ENCODE measurements around the gene CEBPZOS.

The CEBPZOS gene

DNA sequence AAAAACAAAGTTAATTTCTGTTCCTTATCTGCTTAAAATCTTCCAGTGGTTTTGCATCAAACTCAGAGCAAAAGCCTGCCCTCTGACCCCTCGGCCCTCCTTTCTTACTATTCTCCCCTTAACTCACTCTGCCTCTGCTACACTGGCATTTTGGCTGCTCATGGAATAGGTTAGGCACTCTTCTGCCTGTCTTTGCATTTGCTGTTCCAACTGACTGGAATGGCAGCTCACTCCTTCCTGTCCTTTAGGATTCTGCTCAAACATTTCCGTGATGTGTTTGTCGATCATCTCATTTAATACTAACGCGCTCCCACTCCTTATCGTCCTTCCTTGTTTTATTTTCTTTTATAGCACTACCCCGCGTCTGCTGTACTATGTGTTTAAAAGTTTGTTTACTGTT, 34.3 kb downstream of the CEBPZOS start:
- POLR2A ChIA-PET, result interaction anchor here (1.2 kb wide), 1 partner anchor 95 kb away, joined by 5 read pairs; no protein-coding TSS in a partner anchor
- CTCF ChIA-PET, result no interaction called here
- TF ChIP-seq CTBP1 (IDR thresholded peaks at IDR 0.05; ENCODE audit: borderline replicate concordance), result no peak
- no peak for TF ChIP-seq BHLHE40 (IDR thresholded peaks at IDR 0.05; ENCODE audit: borderline replicate concordance)
- no peak for TF ChIP-seq LEF1 (IDR thresholded peaks at IDR 0.05; ENCODE audit: borderline replicate concordance)
- no peak for TF ChIP-seq L3MBTL2 (conservative IDR thresholded peaks at IDR 0.05)
- TF ChIP-seq ZNF384 (IDR thresholded peaks at IDR 0.05), result no peak
- no peak for TF ChIP-seq HDGF (IDR thresholded peaks at IDR 0.05; ENCODE audit: borderline replicate concordance)
- no peak for TF ChIP-seq SP1 (IDR thresholded peaks at IDR 0.05)
- no peak for TF ChIP-seq ELF4 (IDR thresholded peaks at IDR 0.05)
- TF ChIP-seq FOXM1 (IDR thresholded peaks at IDR 0.05; ENCODE audit: borderline replicate concordance), result no peak
- TF ChIP-seq, protein P1, sequence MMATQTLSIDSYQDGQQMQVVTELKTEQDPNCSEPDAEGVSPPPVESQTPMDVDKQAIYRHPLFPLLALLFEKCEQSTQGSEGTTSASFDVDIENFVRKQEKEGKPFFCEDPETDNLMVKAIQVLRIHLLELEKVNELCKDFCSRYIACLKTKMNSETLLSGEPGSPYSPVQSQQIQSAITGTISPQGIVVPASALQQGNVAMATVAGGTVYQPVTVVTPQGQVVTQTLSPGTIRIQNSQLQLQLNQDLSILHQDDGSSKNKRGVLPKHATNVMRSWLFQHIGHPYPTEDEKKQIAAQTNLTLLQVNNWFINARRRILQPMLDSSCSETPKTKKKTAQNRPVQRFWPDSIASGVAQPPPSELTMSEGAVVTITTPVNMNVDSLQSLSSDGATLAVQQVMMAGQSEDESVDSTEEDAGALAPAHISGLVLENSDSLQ (IDR thresholded peaks at IDR 0.05), result no peak
- no peak for TF ChIP-seq NFRKB (IDR thresholded peaks at IDR 0.05)
- no peak for TF ChIP-seq FOXK2 (IDR thresholded peaks at IDR 0.05)
- TF ChIP-seq ARNT (IDR thresholded peaks at IDR 0.05), result no peak
- TF ChIP-seq FOXA1 (IDR thresholded peaks at IDR 0.05), result no peak
- peak; percentile 17 for DNase-seq (ENCODE audit: extremely low spot score)

DNA sequence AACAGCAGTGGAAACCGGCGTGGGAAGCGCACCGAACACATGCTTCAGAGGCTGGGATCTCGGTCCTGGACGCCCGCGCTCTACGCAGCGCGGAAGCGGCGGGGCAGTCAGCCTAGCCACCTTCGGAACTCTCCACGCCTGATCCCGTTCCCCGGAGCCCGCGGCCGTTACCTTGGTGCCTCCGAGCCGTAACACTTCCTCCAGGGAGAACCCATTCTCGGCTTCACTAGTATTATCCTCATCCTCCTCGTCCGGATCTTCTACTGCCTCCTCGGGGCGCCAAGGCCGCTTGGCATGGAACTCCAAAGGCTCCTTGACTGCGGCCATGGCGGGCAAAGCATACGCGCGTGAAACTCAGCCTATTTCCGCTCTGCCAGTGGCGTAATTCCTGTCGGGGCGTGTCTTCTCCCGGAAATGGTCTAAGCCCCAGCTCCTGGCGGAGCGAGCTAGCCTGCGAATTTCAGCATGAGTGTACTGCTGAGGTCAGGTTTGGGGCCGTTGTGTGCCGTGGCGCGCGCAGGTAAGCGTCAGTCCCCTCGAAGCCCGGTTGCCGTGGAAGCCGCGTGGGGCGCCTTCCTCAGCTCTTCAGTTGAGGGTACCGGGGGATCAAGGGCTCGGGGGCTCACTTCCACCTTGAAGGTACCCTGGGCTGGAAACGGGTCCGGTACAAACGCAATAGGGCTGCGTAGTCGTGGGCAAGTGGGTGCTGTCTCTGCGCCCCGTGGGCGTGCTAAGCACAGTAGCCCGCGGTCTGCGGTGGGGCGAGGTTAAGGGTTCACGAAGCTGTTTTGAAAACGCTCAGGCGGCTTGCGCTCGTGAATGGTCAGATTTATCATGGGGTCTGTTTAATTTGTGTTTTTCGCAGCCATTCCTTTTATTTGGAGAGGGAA, 35.2 kb downstream of the CEBPZOS start, which contains the start of the genes CEBPZ and NDUFAF7:
CEBPZ (minus strand) TSS at position 356 of the 890 bp plus-strand sequence; CDS start at position 327, 29 bp downstream.
NDUFAF7 (plus strand) TSS at position 418 of the 890 bp plus-strand sequence; CDS start at position 466, 48 bp downstream.
- TF ChIP-seq ELF4 (IDR thresholded peaks at IDR 0.05) (peak; percentile 56; the same call in 1 of the 2 replicates), L3MBTL2 (conservative IDR thresholded peaks at IDR 0.05) (peak; percentile 88), FOXM1 (IDR thresholded peaks at IDR 0.05; ENCODE audit: borderline replicate concordance) (no peak)
- POLR2A ChIA-PET, result interaction anchor here (0.7 to 1.4 kb wide), 8 partner anchors 9 to 94 kb away, joined by 3 to 5 read pairs (median 4); partner anchors contain the start of gene EIF2AK2
- peak; percentile 93 for DNase-seq (ENCODE audit: extremely low spot score)
- CTCF ChIA-PET, result interaction anchor here (0.6 kb wide), 1 partner anchor 164 kb away, joined by 4 read pairs; no protein-coding TSS in a partner anchor

DNA sequence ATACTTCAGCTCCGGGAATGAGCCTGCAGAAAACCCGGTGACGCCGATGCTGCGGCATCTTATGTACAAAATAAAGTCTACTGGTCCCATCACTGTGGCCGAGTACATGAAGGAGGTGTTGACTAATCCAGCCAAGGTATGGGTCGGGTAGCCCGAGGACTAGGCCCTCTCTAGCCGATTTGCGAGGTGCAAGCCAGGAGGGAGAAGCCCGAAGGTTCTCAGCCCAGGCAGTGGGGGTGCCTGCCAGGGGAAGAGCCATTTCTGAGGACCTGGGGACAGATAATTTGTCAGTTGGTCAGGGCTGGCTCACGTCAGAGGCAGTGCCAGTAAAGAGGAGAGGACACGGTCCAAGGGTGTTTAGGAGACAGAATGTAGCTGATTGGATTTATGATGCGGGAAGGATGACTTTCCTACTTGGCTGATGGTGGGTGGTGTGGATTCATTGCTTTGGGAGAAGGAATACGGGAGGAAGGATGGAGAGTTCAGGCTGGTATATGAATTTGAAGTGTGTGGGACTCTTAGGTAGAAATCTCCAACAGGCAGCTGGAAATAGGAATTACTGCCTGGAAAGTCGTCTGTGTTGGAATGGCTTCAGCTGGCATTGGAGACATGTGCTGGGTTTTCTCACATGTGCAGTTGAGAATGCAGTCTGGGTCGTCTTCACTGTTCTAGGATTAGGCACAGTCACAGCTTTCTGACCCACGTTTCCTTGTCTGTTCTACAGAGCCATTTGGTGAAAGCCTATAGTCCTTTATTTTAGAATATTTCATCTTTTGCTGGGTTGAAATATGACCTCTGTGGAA, 36.0 kb downstream of the CEBPZOS start:
- no peak for TF ChIP-seq ZNF384 (IDR thresholded peaks at IDR 0.05)
- no peak for TF ChIP-seq NFRKB (IDR thresholded peaks at IDR 0.05)
- TF ChIP-seq, protein P1 (IDR thresholded peaks at IDR 0.05), result no peak
- no peak for TF ChIP-seq FOXA1 (IDR thresholded peaks at IDR 0.05)
- TF ChIP-seq HDGF (IDR thresholded peaks at IDR 0.05; ENCODE audit: borderline replicate concordance), result no peak
- no peak for TF ChIP-seq FOXK2 (IDR thresholded peaks at IDR 0.05)
- no peak for TF ChIP-seq L3MBTL2 (conservative IDR thresholded peaks at IDR 0.05)
- no peak for TF ChIP-seq CTBP1 (IDR thresholded peaks at IDR 0.05; ENCODE audit: borderline replicate concordance)
- TF ChIP-seq SUZ12 (IDR thresholded peaks at IDR 0.05), result no peak
- peak; percentile 20 for DNase-seq (ENCODE audit: extremely low spot score)
- ChIA-PET POLR2A (interaction anchor here (0.7 to 1.4 kb wide), 7 partner anchors 10 to 76 kb away, joined by 3 to 5 read pairs (median 4); partner anchors contain the start of gene EIF2AK2), CTCF (no interaction called here)

DNA sequence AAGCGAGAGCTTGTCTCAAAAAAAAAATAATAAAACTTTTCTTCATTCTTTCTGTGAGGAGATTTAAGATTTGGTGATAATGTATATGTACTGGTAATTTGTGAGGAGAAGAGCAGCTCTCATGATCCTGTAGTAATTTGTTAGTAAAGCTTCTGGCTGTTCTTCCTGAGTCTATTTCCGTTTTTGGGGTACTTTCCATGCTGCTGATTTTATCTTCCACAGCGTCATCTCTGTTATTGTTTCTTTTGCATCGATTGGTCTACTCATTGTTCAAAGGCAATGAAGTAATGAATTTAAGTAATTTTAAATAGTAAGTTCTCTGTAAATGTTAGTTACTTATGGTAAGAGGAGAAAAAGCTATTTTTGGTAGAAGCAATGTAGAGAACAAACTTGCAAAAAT, 47.1 kb downstream of the CEBPZOS start:
- DNase-seq (ENCODE audit: extremely low spot score), result no peak
- ChIA-PET CTCF (no interaction called here), POLR2A (no interaction called here)
- no peak for TF ChIP-seq BHLHE40 (IDR thresholded peaks at IDR 0.05; ENCODE audit: borderline replicate concordance)
- TF ChIP-seq NFRKB (IDR thresholded peaks at IDR 0.05), result no peak
- TF ChIP-seq ELF4 (IDR thresholded peaks at IDR 0.05), result no peak
- TF ChIP-seq, protein P1 (IDR thresholded peaks at IDR 0.05), result no peak
- TF ChIP-seq CTBP1 (IDR thresholded peaks at IDR 0.05; ENCODE audit: borderline replicate concordance), result no peak
- no peak for TF ChIP-seq SP1 (IDR thresholded peaks at IDR 0.05)

DNA sequence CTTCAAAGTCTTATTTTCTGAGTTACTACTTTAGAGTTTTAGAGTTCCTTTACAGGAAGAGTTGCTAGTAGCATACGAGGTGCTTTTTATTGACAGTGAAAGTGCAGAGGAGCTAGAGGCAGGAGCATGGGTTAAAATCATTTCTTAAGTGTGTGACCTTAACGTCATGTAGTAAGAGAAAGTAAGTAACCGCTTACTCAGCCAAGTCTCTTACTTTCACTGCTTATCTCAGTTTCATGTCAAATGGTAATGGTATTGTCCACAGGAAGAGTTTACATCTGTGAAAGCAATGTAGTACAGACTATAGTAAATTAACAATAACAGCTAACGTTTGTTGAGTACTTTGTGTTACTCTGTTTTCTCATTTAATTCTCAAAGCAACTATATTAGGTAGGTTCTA, 47.7 kb downstream of the CEBPZOS start:
- POLR2A ChIA-PET, result no interaction called here
- no peak for DNase-seq (ENCODE audit: extremely low spot score)
- TF ChIP-seq ZNF384 (IDR thresholded peaks at IDR 0.05), result no peak
- TF ChIP-seq FOXK2 (IDR thresholded peaks at IDR 0.05), result no peak
- TF ChIP-seq HDGF (IDR thresholded peaks at IDR 0.05; ENCODE audit: borderline replicate concordance), result no peak
- no peak for TF ChIP-seq SP1 (IDR thresholded peaks at IDR 0.05)
- no peak for TF ChIP-seq ELF4 (IDR thresholded peaks at IDR 0.05)
- no peak for TF ChIP-seq L3MBTL2 (conservative IDR thresholded peaks at IDR 0.05)
- TF ChIP-seq, protein P1 (IDR thresholded peaks at IDR 0.05), result no peak
- no peak for TF ChIP-seq LEF1 (IDR thresholded peaks at IDR 0.05; ENCODE audit: borderline replicate concordance)
- no peak for TF ChIP-seq NFRKB (IDR thresholded peaks at IDR 0.05)
- no peak for TF ChIP-seq TARDBP (IDR thresholded peaks at IDR 0.05)
- TF ChIP-seq BHLHE40 (IDR thresholded peaks at IDR 0.05; ENCODE audit: borderline replicate concordance), result no peak
- no peak for TF ChIP-seq ARNT (IDR thresholded peaks at IDR 0.05)
- TF ChIP-seq CTBP1 (IDR thresholded peaks at IDR 0.05; ENCODE audit: borderline replicate concordance), result no peak
- no peak for TF ChIP-seq FOXM1 (IDR thresholded peaks at IDR 0.05; ENCODE audit: borderline replicate concordance)
- TF ChIP-seq FOXA1 (IDR thresholded peaks at IDR 0.05), result no peak
- no peak for TF ChIP-seq SUZ12 (IDR thresholded peaks at IDR 0.05)
- CTCF ChIA-PET, result no interaction called here

Data from HEK293T (cell line).